Measurements from ENCODE around the gene PSMD5.
"Not testable (repeated sequence)": the region's sequence is repeated elsewhere in the genome, so short reads cannot be mapped to it uniquely, and the experiment has no call there.

PSMD5 gene

GRCh38 chr9:120807607-120808379 lies 34.9 kb downstream of the PSMD5 start:
- no peak for DNase-seq (ENCODE audit: low spot score)

- not testable (repeated sequence) for DNase-seq (ENCODE audit: low spot score)
These were observed 37.8 kb downstream of the PSMD5 start for GRCh38 chr9:120804784-120805363.

GRCh38 chr9:120801441-120801840 lies 41.3 kb downstream of the PSMD5 start:
- no peak for DNase-seq (ENCODE audit: low spot score)

GRCh38 chr9:120792898-120793765 lies 49.6 kb downstream of the PSMD5 start, which contains the start of gene FBXW2:
FBXW2 (minus strand) TSS chr9:120793416; CDS start chr9:120788258, 5,158 bp downstream.
- peak; percentile 93 for DNase-seq (ENCODE audit: low spot score)

- no peak for DNase-seq (ENCODE audit: low spot score)
These were observed 51.6 kb downstream of the PSMD5 start for GRCh38 chr9:120791161-120791560.

GRCh38 chr9:120787933-120788332 lies 54.8 kb downstream of the PSMD5 start:
- no peak for DNase-seq (ENCODE audit: low spot score)

GRCh38 chr9:120783602-120784047 lies 59.1 kb downstream of the PSMD5 start:
- peak; percentile 40 for DNase-seq (ENCODE audit: low spot score)

- DNase-seq (ENCODE audit: low spot score): no peak
These were observed 61.5 kb downstream of the PSMD5 start for GRCh38 chr9:120781236-120781635.

- DNase-seq (ENCODE audit: low spot score): no peak
These were observed 62.4 kb downstream of the PSMD5 start for GRCh38 chr9:120780367-120780766.

- no peak for DNase-seq (ENCODE audit: low spot score)
These were observed 63.5 kb downstream of the PSMD5 start for GRCh38 chr9:120779227-120779626.

GRCh38 chr9:120778758-120779157 lies 64.0 kb downstream of the PSMD5 start:
- peak; percentile 43 for DNase-seq (ENCODE audit: low spot score)

GRCh38 chr9:120777229-120777628 lies 65.5 kb downstream of the PSMD5 start:
- no peak for DNase-seq (ENCODE audit: low spot score)

GRCh38 chr9:120776788-120777187 lies 65.9 kb downstream of the PSMD5 start:
- DNase-seq (ENCODE audit: low spot score): no peak

GRCh38 chr9:120775859-120776258 lies 66.9 kb downstream of the PSMD5 start:
- no peak for DNase-seq (ENCODE audit: low spot score)

GRCh38 chr9:120774719-120775118 lies 68.0 kb downstream of the PSMD5 start:
- DNase-seq (ENCODE audit: low spot score): no peak

- no peak for DNase-seq (ENCODE audit: low spot score)
These were observed 69.5 kb downstream of the PSMD5 start for GRCh38 chr9:120773256-120773655.

- DNase-seq (ENCODE audit: low spot score): no peak
These were observed 71.8 kb downstream of the PSMD5 start for GRCh38 chr9:120770931-120771330.

GRCh38 chr9:120768886-120769285 lies 73.8 kb downstream of the PSMD5 start:
- DNase-seq (ENCODE audit: low spot score): peak; percentile 32

- DNase-seq (ENCODE audit: low spot score): no peak
These were observed 74.5 kb downstream of the PSMD5 start for GRCh38 chr9:120768247-120768646.

- DNase-seq (ENCODE audit: low spot score): no peak
These were observed 75.3 kb downstream of the PSMD5 start for GRCh38 chr9:120767451-120767850.

All from HuH-7 (cell line).